NCI-H1436 (cell line): ENCODE data around the gene HSPA12B.
A peak's percentile ranks its signal among the peaks of the same experiment; 100 is the strongest.

Experiments
- DNase-seq: peaks from one replicate; lab custom pipeline; 2025; lab: John Stamatoyannopoulos, UW

The HSPA12B gene

DNA sequence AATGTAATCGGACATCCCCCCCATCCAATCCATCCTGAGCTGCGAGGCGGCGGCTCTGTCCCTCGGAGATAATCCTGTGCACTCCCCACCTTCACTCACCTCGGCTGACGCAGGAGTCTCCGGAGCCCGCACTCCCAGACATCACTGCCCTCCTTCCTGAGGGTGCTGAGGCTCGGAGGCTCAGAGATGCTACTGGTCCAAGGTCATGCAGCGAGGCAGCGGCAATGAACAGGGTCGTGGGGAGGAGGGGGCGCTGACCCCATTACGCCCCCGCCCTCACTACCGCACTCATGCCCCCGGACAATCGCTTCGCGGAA lies 34.6 kb downstream of the HSPA12B start:
- DNase-seq: no peak

GRCh38 chr20:3767427-3768341 lies 35.2 kb downstream of the HSPA12B start, which contains the start of gene ADISSP:
ADISSP (minus strand) TSS chr20:3767753; CDS start chr20:3760100, 7,653 bp downstream.
- DNase-seq: peak; percentile 98

DNA sequence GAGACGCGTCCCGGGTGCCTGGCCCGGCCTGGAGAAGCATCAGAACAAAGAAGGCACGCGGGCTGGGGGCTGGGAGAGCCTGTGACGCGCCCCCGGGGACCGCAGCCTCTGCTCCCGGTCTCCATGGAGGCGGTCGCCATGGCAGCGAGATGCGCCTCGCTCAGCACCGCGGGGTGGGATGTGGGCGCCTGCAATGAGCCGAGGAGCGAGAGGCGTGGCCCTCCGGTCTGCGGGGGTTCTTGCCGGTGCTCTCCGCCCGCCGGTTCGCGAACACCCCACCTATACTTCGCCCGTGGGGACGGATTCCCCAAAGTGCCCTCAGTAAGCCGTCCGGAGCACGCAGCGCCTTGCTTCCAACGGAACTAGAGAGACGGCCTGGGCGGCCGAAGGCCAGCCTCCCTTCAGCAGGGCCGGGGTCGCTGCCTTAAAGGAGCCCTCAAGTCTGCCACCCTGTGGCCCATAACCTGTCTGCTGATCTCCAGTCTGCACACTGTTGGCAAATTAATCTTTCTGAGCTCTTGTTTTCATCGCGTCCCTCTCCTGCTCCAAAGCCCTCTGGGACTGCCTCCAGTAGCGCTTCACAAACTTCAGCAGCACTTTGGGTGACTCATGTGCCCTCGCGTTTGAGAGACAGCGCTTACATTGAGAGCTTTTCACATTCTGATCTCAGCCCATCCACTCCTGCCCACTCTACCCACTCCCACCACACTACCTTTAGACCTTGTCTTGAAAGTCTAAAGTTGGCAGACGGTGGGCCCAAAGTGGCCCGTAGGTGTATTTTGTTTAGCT lies 36.1 kb downstream of the HSPA12B start:
- peak; percentile 86 for DNase-seq

DNA sequence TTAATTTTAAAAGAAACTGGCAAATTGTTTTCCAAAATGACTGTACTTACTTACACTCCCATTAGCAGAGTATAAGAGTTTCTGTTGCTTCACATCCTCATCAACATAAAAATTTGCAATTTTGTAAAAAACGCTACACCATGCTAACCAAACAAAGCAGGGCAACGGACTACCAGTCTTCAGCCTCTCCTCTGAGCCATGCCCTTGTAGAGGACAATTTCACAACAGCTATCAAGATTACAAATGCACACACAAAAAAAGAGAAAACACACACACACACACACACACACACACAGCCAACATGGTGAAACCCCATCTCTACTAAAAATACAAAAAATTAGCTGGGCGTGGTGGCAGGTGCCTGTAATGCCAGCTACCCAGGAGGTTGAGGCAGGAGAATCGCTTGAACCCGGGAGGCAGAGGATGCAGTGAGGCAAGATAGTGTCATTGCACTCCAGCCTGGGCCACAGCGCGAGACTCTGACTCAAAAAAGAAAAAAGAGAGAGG lies 39.1 kb downstream of the HSPA12B start:
- no peak for DNase-seq

GRCh38 chr20:3775457-3776108 lies 43.1 kb downstream of the HSPA12B start:
- no peak for DNase-seq

- DNase-seq: no peak
Measured at GRCh38 chr20:3777381-3777715, 44.9 kb downstream of the HSPA12B start.

GRCh38 chr20:3777716-3778629 lies 45.5 kb downstream of the HSPA12B start:
- DNase-seq: peak; percentile 43

GRCh38 chr20:3778976-3779375 lies 46.5 kb downstream of the HSPA12B start:
- DNase-seq: no peak

- peak; percentile 83 for DNase-seq
Measured at GRCh38 chr20:3781153-3781910, 48.8 kb downstream of the HSPA12B start, which contains the start of gene SPEF1. SPEF1 (minus strand) TSS chr20:3781448; CDS start chr20:3781287, 161 bp downstream.

DNA sequence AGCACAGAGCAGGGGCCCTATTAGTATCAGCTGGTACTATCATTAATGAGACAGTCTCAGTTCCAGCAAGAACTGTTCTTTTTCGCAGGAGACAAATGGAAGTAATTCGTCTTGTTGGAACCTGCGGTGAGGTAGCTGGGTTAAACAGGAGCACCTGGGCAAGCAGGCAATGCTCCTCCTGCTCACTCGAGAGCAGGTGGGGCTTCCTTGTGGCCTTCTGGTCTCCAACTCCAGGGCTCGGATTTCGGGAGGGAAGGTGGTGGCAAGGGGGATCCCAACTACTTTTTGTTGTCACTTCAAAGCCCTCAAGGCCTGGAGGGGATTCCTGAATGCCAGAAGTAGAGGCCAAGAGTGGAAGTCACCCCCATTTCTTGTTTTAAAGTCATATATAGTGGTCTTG lies 50.1 kb downstream of the HSPA12B start:
- no peak for DNase-seq

- no peak for DNase-seq
Measured at GRCh38 chr20:3783068-3783489, 50.6 kb downstream of the HSPA12B start.

DNA sequence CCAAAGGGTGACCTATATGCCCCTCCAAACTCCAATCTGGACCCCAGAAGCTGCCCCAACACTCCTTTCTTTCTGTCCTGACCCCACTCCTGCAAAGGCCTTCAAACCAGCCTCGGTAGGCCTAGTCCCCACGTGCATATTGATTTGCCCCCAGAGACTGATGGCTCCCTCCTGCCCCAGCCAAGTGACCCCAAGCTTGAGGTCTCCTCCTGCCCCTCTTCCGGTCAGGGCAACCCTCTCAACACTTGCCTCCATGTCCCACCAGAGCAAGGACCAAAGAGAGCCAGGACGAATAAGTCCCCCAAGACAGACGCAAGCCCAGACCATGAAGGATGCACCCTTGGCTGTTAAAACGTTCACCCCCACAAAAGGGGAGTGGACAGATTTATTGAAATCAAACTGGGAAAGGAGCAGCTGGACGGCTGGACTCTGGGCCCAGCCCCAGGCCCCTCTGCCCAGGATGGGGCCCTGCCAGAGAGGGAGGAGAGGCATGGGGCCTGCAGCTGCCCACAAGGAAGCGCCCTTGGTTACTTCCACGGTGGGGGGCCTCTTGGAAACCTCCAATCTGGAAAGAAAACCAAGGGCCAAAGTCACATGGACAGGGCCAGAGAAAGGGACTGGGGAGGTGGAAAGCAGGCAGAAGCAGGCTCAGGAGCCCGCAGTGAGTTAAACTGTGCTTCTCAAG lies 51.2 kb downstream of the HSPA12B start:
- no peak for DNase-seq

- no peak for DNase-seq
Measured at GRCh38 chr20:3784216-3784853, 51.9 kb downstream of the HSPA12B start.

- DNase-seq: no peak
Measured at GRCh38 chr20:3784863-3785239, 52.4 kb downstream of the HSPA12B start.

- DNase-seq: no peak
Measured at GRCh38 chr20:3785240-3786125, 53.0 kb downstream of the HSPA12B start.

- peak; percentile 31 for DNase-seq
Measured at GRCh38 chr20:3786126-3786484, 53.6 kb downstream of the HSPA12B start.

DNA sequence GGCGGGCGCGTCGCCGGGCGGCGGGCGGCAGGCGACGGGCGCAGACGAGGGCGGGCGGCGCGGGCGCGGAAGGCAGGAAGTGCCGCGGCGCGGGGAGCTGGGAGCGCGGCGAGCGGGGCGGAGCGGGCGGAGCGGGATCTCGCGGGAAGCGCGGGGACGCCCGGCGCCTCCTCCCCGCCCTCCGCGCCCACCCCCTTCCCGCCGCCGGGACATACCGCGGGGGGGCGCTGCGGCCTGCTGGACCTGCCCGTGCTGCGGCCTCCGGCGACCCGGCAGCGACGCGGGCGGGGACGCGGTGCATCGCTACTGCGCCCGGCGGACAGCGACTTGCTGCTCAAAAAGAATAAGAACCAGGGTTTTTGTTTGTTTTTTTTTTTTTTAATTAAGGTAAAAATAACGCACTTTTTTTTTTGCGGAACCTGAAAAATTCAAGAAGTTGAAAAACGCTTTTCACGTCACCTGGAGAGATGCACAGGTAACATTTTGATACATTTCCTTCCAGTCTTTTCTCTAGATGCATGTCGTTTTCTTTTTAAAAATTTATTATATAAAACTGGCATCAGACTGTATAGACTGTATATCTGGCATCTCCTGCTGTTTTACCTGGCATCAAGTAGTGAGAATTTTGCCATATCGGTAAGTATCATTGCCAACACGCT lies 54.3 kb downstream of the HSPA12B start, which contains the start of gene CENPB:
Gene CENPB, minus strand, starts transcription at position 76 of the 659 bp plus-strand sequence. CDS start 257 bp downstream, outside the sequence.
- peak; percentile 80 for DNase-seq
